ENCODE data around the gene PSMA5. TPM values are rescaled to one million over a fixed set of nuclear protein-coding genes. Genes with fewer than 3 reads are reported as not detected.
"Not testable (repeated sequence)": the region's sequence is repeated elsewhere in the genome, so short reads cannot be mapped to it uniquely, and the experiment has no call there.

PSMA5 gene
- total RNA-seq, 1 donor from 2014 or later, result 2.6 TPM

DNA sequence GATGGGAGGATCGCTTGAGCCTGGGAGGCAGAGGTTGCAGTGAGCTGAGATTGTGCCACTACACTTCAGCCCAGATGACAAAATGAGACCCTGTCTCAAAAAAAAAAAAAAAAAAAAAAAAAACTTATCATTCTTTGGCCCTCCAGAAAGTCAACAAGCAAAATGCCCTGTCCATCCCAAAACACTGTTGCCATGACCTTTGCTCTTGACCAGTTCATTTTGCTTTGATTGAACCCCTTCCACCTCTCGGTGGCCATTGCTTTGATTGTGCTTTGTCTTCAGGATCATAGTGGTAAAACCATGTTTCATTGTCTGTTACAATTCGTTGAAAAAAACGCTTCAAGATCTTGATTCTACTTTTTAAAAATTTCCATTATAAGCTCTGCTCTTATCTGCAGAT lies 31.6 kb upstream of the PSMA5 start:
- TF ChIP-seq, protein P1, sequence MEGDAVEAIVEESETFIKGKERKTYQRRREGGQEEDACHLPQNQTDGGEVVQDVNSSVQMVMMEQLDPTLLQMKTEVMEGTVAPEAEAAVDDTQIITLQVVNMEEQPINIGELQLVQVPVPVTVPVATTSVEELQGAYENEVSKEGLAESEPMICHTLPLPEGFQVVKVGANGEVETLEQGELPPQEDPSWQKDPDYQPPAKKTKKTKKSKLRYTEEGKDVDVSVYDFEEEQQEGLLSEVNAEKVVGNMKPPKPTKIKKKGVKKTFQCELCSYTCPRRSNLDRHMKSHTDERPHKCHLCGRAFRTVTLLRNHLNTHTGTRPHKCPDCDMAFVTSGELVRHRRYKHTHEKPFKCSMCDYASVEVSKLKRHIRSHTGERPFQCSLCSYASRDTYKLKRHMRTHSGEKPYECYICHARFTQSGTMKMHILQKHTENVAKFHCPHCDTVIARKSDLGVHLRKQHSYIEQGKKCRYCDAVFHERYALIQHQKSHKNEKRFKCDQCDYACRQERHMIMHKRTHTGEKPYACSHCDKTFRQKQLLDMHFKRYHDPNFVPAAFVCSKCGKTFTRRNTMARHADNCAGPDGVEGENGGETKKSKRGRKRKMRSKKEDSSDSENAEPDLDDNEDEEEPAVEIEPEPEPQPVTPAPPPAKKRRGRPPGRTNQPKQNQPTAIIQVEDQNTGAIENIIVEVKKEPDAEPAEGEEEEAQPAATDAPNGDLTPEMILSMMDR (IDR thresholded peaks at IDR 0.05), result no peak
- no peak for DNase-seq (ENCODE audit: low spot score in 2 of 2)
- intact Hi-C loops (cut with DNase I), result no loop called here

DNA sequence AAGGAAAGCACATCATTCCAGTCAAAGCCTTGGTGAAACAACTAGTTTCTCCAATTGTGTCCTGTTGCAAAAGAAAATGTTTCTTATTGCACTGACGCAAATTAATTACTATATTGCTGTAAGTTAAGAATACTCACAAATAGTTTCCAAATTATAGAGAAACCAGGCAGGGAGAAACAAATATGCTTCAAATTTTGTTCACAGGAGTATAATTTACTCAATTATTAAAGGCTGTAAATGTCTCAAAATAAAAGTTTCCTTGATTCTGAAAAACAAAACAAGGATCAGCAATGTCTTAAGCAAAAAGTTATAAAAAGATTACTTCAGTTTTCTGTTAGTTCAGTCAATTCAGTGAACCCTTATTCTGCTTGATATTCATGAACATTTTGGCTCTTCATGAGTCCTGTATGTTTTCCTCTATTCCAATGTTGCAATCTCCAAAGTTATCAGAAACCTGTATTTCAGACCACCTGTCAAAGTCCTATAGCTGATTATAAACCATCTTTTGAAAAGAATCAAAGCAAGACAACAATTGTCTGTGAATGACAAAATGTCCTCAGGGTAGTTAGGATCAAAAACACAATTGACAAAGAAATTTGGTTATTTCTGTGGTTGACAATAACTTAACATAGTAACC lies 28.4 kb upstream of the PSMA5 start:
- Histone ChIP-seq H3K4me3 (no peak overlapping the region), H3K36me3 (no peaks in the 10 kb centered on the region), H3K27me3 (no peaks in the 10 kb centered on the region), H3K4me1 (no peaks in the 10 kb centered on the region), H3K27ac (no peak overlapping the region), H3K9me3 (no peaks in the 10 kb centered on the region)
- intact Hi-C loops (cut with DNase I), result no loop called here
- DNase-seq (ENCODE audit: low spot score in 2 of 2), result no peak
- TF ChIP-seq, protein P1 (IDR thresholded peaks at IDR 0.05), result no peak

More for the DNA sequence above, 31.6 kb upstream of the PSMA5 start:
- Histone ChIP-seq H3K4me3 (no peak overlapping the region), H3K9me3 (no peaks in the 10 kb centered on the region), H3K27me3 (no peaks in the 10 kb centered on the region), H3K27ac (no peak overlapping the region), H3K4me1 (no peaks in the 10 kb centered on the region), H3K36me3 (no peaks in the 10 kb centered on the region)

DNA sequence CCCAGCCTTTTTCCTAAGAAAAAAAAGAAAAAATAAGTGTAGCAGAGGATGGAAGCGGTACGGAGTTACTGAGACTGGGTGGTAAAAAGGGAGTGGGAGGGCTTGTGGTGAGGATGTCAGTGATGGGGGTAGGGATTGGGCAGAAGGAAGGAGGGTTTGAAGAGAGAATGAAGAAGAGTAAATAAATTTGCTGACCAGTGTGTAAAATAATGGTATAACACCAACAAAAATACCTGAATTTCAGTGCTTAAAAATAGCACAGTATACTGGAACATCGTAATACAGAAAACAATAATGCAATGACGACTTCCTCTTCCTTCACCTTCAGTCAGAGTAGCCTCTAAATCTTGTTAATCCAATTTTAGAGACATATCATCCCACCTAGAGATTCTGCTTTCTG lies 21.3 kb upstream of the PSMA5 start:
- TF ChIP-seq, protein P1 (IDR thresholded peaks at IDR 0.05), result no peak
- Histone ChIP-seq H3K4me3 (no peak overlapping the region), H3K27ac (no peak overlapping the region), H3K36me3 (no peaks in the 10 kb centered on the region), H3K9me3 (no peaks in the 10 kb centered on the region), H3K4me1 (no peaks in the 10 kb centered on the region), H3K27me3 (no peaks in the 10 kb centered on the region)
- intact Hi-C loops (cut with DNase I), result no loop called here
- no peak for DNase-seq (ENCODE audit: low spot score in 2 of 2)

DNA sequence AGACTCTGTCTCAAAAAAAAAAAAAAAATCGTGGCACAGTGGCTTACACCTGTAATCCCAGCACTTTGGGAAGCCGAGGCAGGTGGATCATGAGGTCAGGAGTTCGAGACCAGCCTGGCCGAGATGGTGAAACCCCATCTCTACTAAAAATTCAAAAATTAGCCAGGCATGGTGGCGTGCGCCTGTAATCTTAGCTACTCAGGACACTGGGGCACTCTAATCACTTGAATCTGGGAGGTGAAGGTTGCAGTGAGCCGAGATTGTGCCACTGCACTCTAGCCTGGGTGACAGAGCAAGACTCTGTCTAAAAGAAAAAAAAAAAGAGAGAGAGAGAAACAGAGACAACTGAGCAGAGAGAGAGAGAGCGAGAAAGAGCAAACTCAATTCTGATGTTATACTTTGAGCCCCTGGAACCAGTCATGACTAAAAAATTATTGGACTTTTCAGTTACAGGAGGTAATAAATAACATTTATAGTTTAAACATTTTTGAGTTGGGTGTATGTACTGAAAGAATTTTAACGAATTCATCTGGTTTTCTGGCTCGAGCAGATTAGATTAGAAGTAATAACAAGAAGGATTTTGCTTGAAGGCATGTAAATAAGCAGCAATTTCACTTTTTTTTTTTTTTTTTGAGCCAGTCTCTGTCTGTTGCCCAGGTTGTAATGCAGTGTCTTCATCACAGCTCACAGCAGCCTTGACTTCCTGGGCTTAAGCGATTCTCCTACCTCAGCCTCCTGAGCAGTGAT lies 19.9 kb upstream of the PSMA5 start:
- H3K9me3 ChIP-seq; H3K4me1 ChIP-seq; H3K36me3 ChIP-seq; H3K27ac ChIP-seq; H3K27me3 ChIP-seq; intact Hi-C loops (cut with DNase I); H3K4me3 ChIP-seq; DNase-seq (ENCODE audit: low spot score in 2 of 2): not testable (repeated sequence)

DNA sequence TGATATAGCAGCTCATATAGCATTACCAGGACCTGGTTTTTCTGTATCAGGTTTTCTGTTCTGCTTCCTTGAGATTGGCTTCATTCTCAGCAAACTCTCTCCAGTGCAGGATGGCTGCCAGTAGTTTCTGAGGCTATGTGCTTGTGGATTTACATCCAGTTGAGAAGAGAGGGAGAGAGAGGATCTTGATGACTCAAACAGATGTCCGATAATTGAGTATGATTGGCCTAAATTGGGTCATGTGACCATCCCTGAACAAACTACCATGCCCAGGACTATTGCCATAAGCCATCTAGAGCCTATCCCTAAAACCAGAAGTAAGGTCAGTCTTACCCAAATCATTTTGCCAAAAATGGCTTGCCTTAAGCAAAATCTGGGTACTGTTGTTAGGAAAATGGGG lies 18.1 kb upstream of the PSMA5 start:
- intact Hi-C loops (cut with DNase I), result no loop called here
- TF ChIP-seq, protein P1 (IDR thresholded peaks at IDR 0.05), result no peak
- Histone ChIP-seq H3K36me3 (no peaks in the 10 kb centered on the region), H3K27ac (no peak overlapping the region), H3K4me1 (no peaks in the 10 kb centered on the region), H3K4me3 (no peak overlapping the region), H3K9me3 (no peaks in the 10 kb centered on the region), H3K27me3 (no peaks in the 10 kb centered on the region)
- no peak for DNase-seq (ENCODE audit: low spot score in 2 of 2)

DNA sequence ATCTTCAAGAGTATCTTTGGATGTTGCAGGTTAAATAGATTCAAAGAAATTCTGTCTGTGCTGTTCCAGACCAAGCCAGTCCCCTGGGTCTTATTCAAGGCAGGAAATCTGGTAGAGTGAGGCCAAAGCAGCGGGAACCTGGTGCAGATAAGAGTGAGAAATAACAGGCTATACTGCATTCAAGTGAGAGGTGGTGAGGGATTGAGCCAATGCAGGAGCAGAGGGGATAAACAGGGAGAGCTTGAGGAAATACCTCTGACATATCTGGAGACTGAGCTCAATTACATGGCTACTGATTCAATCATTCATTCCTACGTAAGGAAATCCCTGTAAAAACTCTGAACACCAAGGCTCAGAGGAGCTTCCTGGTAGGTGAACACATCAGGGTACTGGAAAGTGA lies 17.2 kb upstream of the PSMA5 start:
- Histone ChIP-seq H3K27me3 (no peaks in the 10 kb centered on the region), H3K4me3 (no peak overlapping the region), H3K27ac (no peak overlapping the region), H3K9me3 (no peaks in the 10 kb centered on the region), H3K36me3 (no peaks in the 10 kb centered on the region), H3K4me1 (no peaks in the 10 kb centered on the region)
- DNase-seq (ENCODE audit: low spot score in 2 of 2), result no peak
- intact Hi-C loops (cut with DNase I), result no loop called here
- TF ChIP-seq, protein P1 (IDR thresholded peaks at IDR 0.05), result no peak
